Liver (tissue), 9 donors: Measurements from ENCODE around the gene JMJD6. TPM values are rescaled to one million over a fixed set of nuclear protein-coding genes. Genes with fewer than 3 reads are reported as not detected.

Experiments used
- DNase-seq: peaks from one replicate; pipeline ENCODE4 v3.0.0-alpha.2; 2017; ENCODE audit warnings: low spot score
- H3K27ac ChIP-seq, 2 donors: one replicate each; pipeline ENCODE4 v1.7.0; 2013; ENCODE audit warnings: inconsistent platforms in 2 of 2, low read length in 2 of 2, control low read depth in 1 of 2, low read depth in 1 of 2, mild to moderate bottlenecking in 1 of 2
- H3K27me3 ChIP-seq, 4 donors: one replicate each; pipeline versions ENCODE4 v1.6.1 to v1.7.0; 2013; ENCODE audit warnings: low read length in 3 of 4, inconsistent platforms in 1 of 4, mild to moderate bottlenecking in 1 of 4, moderate library complexity in 1 of 4; ENCODE audit not compliant: control insufficient read depth in 4 of 4, insufficient read depth in 4 of 4
- H3K36me3 ChIP-seq, 4 donors: one replicate each; pipeline versions ENCODE4 v1.6.1 to v1.7.0; 2013; ENCODE audit warnings: low read length in 3 of 4, mild to moderate bottlenecking in 3 of 4, low read depth in 1 of 4, moderate library complexity in 1 of 4; ENCODE audit not compliant: control insufficient read depth in 4 of 4, insufficient read depth in 3 of 4
- H3K4me1 ChIP-seq, 4 donors: one replicate each; pipeline versions ENCODE4 v1.6.1 to v1.7.0; 2013; ENCODE audit warnings: low read length in 3 of 4, mild to moderate bottlenecking in 3 of 4, moderate library complexity in 1 of 4; ENCODE audit not compliant: control insufficient read depth in 4 of 4, insufficient read depth in 4 of 4
- H3K4me3 ChIP-seq, 3 donors: one replicate each; pipeline versions ENCODE4 v1.6.1 to v1.7.0; 2013; ENCODE audit warnings: low read length in 3 of 3, control low read depth in 1 of 3, low read depth in 1 of 3, mild to moderate bottlenecking in 1 of 3
- H3K9ac ChIP-seq, 2 donors: one replicate each; pipeline ENCODE4 v1.7.0; 2013; ENCODE audit warnings: low read length in 2 of 2, mild to moderate bottlenecking in 2 of 2, moderate library complexity in 2 of 2, control low read depth in 1 of 2, low read depth in 1 of 2
- H3K9me3 ChIP-seq, 4 donors: one replicate each; pipeline versions ENCODE4 v1.6.1 to v1.7.0; 2013; ENCODE audit warnings: low read length in 3 of 4; ENCODE audit not compliant: control insufficient read depth in 4 of 4
- ATF3 ChIP-seq: IDR thresholded peaks from 2 replicates; pipeline ENCODE4 v1.6.1; 2016; ENCODE audit warnings: antibody characterized with exemption
- CTCF ChIP-seq: fragments of 150-350 bp; IDR thresholded peaks from 2 replicates; pipeline ENCODE4 v1.5.1; 2017; ENCODE audit warnings: improper control_type of control experiment, low read depth, low read length; ENCODE audit not compliant: missing input control
- EGR1 ChIP-seq, 2 donors: IDR thresholded peaks; 2 replicates each; pipeline ENCODE4 v1.6.1; 2016 to 2018; ENCODE audit warnings: antibody characterized with exemption in 2 of 2, low read depth in 2 of 2
- FOXA1 ChIP-seq: IDR thresholded peaks from 2 replicates; pipeline ENCODE4 v1.6.1; 2016; ENCODE audit warnings: antibody characterized with exemption
- FOXA2 ChIP-seq: IDR thresholded peaks from 2 replicates; pipeline ENCODE4 v1.6.1; 2016; ENCODE audit warnings: antibody characterized with exemption
- GABPA ChIP-seq, 2 donors: IDR thresholded peaks in 1 of 2; conservative IDR thresholded peaks in 1 of 2; 2 replicates each; pipeline ENCODE4 v1.6.1; 2016; ENCODE audit warnings: antibody characterized with exemption in 2 of 2, mild to moderate bottlenecking in 1 of 2, moderate library complexity in 1 of 2
- HNF4A ChIP-seq, 2 donors: conservative IDR thresholded peaks; 2 replicates each; pipeline ENCODE4 v1.6.1; 2016; ENCODE audit warnings: antibody characterized with exemption in 2 of 2, mild to moderate bottlenecking in 2 of 2
- HNF4G ChIP-seq: IDR thresholded peaks from 2 replicates; pipeline ENCODE4 v1.6.1; 2016; ENCODE audit warnings: antibody characterized with exemption
- JUND ChIP-seq, 2 donors: IDR thresholded peaks; 2 replicates each; pipeline ENCODE4 v1.6.1; 2016; ENCODE audit warnings: antibody characterized with exemption in 2 of 2
- MAX ChIP-seq: IDR thresholded peaks from 2 replicates; pipeline ENCODE4 v1.6.1; 2016; ENCODE audit warnings: antibody characterized with exemption
- NR2F2 ChIP-seq: IDR thresholded peaks from 2 replicates; pipeline ENCODE4 v1.6.1; 2016; ENCODE audit warnings: antibody characterized with exemption
- RAD21 ChIP-seq, 2 donors: IDR thresholded peaks; 2 replicates each; pipeline ENCODE4 v1.6.1; 2016; ENCODE audit warnings: antibody characterized with exemption in 2 of 2, mild to moderate bottlenecking in 2 of 2
- REST ChIP-seq: IDR thresholded peaks from 2 replicates; pipeline ENCODE4 v1.6.1; 2016; ENCODE audit warnings: antibody characterized with exemption, mild to moderate bottlenecking
- RXRA ChIP-seq, 2 donors: IDR thresholded peaks; 2 replicates each; pipeline ENCODE4 v1.6.1; 2017 to 2018; ENCODE audit warnings: antibody characterized with exemption in 2 of 2, mild to moderate bottlenecking in 1 of 2
- SP1 ChIP-seq: IDR thresholded peaks from 2 replicates; pipeline ENCODE4 v1.6.1; 2018; ENCODE audit warnings: antibody characterized with exemption, mild to moderate bottlenecking
- TAF1 ChIP-seq: conservative IDR thresholded peaks from 2 replicates; pipeline ENCODE4 v1.6.1; 2016; ENCODE audit warnings: antibody characterized with exemption, mild to moderate bottlenecking
- YY1 ChIP-seq: IDR thresholded peaks from 2 replicates; pipeline ENCODE4 v1.6.1; 2016; ENCODE audit warnings: antibody characterized with exemption, mild to moderate bottlenecking
- ZBTB33 ChIP-seq: IDR thresholded peaks from 2 replicates; pipeline ENCODE4 v1.6.1; 2016; ENCODE audit warnings: antibody characterized with exemption
- WGBS: extraction: QIAGEN DNeasy Blood & Tissue Kit; methylation state at CpG from one replicate; pipeline ENCODE4 v1.1.7; 2013; 5-methylcytosine and 5-hydroxymethylcytosine counted together
- polyA plus RNA-seq, 2 donors: library from polyadenylated mRNA; stranded (reverse) in 1 of 2; unstranded in 1 of 2; fragments of 200-250 nt in 1 of 2; fragments of >200 nt in 1 of 2; fragmentation: Nextera tagmentation in 1 of 2; extraction: Ambion mirVana in 1 of 2; gene quantifications; one replicate each; pipeline versions ENCODE4 v1.2.1 to v1.2.3, GENCODE V29; 2013 to 2015
- total RNA-seq, 2 donors: library from RNA; depleted of rRNA; stranded (reverse); fragments of >200 nt; gene quantifications; one replicate each; pipeline ENCODE4 v1.2.3, GENCODE V29; 2014
- donor health status: healthy.
- donor health status: healthy.
- donor health status: healthy.
- donor health status: healthy.
- donor health status: healthy.

Gene JMJD6
- total and polyA plus RNA-seq, 4 donors: 9.9 to 16.1 (median 11.2) TPM

- Histone ChIP-seq H3K9me3 (no peaks in the 10 kb centered on the region), H3K4me3 (no peak overlapping the region), H3K36me3 (no peaks in the 10 kb centered on the region), H3K9ac (no peak overlapping the region), H3K27ac (no peak overlapping the region), H3K27me3 (no peaks in the 10 kb centered on the region), H3K4me1 (no peaks in the 10 kb centered on the region)
- DNase-seq: no peak
- TF ChIP-seq REST: no peak
- no peak for TF ChIP-seq YY1
- TF ChIP-seq SP1: no peak
- no peak for TF ChIP-seq HNF4A (conservative IDR thresholded peaks at IDR 0.05)
- TF ChIP-seq RXRA (IDR thresholded peaks at IDR 0.05): no peak
- TF ChIP-seq RAD21 (IDR thresholded peaks at IDR 0.05): no peak
- no peak for TF ChIP-seq MAX
- TF ChIP-seq EGR1 (IDR thresholded peaks at IDR 0.05; ENCODE audit: low read depth in 2 of 2): no peak
- no peak for TF ChIP-seq NR2F2
- TF ChIP-seq JUND (IDR thresholded peaks at IDR 0.05): no peak
- no peak for TF ChIP-seq FOXA2
- no peak for TF ChIP-seq CTCF
- TF ChIP-seq ZBTB33: no peak
- TF ChIP-seq FOXA1: no peak
- TF ChIP-seq TAF1: no peak
- no peak for TF ChIP-seq HNF4G
- TF ChIP-seq ATF3: no peak
- TF ChIP-seq GABPA (IDR thresholded peaks at IDR 0.05 in 1 of 2, conservative IDR thresholded peaks at IDR 0.05 in 1 of 2): no peak
- WGBS: 87% methylated on average over 12 of the region's 12 CpGs
Observed at GRCh38 chr17:76685366-76685765, 41.0 kb downstream of the JMJD6 start.
